NT2/D1 (cell line): ENCODE results near the gene SOX6.

Source experiments
- SUZ12 ChIP-seq: IDR thresholded peaks from 2 replicates; pipeline ENCODE4 v1.6.1; 2011; ENCODE audit not compliant: insufficient read length, insufficient read depth; ENCODE audit errors: extremely low read depth
- YY1 ChIP-seq: IDR thresholded peaks from 2 replicates; pipeline ENCODE4 v1.6.1; 2011; ENCODE audit not compliant: insufficient read length, insufficient read depth
- ZNF274 ChIP-seq: IDR thresholded peaks from 2 replicates; pipeline ENCODE4 v1.6.1; 2011; ENCODE audit warnings: mild to moderate bottlenecking, low read depth, low read length

- no peak for TF ChIP-seq ZNF274
- TF ChIP-seq YY1, result no peak
- no peak for TF ChIP-seq SUZ12
These were observed 18.0 kb downstream of the SOX6 start for GRCh38 chr11:16338393-16338792.
